Measurements from ENCODE around the gene DUSP9.
A peak's percentile ranks its signal among the peaks of the same experiment; 100 is the strongest.

Gene DUSP9

DNA sequence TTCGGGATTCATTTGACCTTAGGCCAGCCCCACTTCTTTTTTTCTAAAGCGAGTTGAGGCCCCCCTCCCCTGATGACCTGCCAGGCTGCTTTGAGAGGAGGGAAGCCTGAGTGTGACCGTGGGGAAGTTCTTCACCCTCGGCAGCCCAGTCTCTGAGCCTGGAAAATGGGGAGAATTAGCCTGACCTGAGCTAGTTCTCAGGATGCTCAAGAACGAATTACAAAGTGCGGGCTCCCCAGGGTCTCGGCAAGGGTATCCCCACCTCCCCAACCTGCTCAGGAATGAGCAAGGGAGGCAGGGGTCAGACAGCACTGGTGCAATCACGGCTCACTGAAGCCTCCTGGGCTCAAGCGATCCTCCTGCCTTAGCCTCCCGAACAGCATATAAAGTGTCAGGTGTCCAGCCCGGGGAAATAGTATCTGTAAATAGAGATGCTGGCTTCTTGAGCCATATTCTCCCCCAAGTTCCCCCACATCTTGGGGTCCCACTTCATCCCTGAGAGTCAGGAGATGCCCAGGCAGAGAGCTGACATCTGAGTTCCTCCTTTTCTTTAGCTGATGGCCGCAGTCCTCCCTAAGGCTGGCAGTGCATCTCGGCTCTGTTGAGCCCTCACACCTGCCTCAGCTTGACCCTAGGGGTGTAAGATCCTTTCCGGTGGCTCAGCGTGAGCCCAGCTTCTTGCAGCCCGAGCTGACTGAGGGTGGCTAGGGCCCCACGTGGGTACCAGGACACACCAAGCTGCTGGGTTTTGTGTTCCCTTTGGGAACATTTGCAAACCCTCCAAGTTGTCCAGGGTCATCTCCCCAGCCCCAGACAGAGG, 1.6 kb downstream of the DUSP9 start:
- no peak for DNase-seq (ENCODE audit: low spot score)

DNA sequence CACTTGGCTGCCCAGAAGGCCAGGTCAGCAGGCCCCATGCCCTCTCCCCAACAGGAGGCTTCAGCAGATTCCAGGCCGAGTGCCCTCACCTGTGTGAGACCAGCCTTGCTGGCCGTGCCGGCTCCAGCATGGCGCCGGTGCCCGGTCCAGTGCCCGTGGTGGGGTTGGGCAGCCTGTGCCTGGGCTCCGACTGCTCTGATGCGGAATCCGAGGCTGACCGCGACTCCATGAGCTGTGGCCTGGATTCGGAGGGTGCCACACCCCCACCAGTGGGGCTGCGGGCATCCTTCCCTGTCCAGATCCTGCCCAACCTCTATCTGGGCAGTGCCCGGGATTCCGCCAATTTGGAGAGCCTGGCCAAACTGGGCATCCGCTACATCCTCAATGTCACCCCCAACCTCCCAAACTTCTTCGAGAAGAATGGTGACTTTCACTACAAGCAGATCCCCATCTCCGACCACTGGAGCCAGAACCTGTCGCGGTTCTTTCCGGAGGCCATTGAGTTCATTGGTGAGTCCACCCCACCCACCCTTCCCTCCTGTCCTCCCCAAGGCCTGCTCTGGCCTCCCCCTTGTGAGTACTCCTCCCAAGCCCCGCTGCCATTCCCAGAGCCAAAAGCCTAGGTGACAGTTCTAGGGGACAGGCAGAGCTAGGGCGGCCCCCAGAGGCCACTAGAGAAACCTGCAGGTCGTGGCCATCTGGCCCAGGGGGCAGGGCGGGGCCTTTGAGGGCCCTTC, 2.3 kb downstream of the DUSP9 start:
- DNase-seq (ENCODE audit: low spot score) = peak; percentile 54

- DNase-seq (ENCODE audit: low spot score) = no peak
These were observed 3.1 kb downstream of the DUSP9 start for GRCh38 chrX:153649915-153650782.

DNA sequence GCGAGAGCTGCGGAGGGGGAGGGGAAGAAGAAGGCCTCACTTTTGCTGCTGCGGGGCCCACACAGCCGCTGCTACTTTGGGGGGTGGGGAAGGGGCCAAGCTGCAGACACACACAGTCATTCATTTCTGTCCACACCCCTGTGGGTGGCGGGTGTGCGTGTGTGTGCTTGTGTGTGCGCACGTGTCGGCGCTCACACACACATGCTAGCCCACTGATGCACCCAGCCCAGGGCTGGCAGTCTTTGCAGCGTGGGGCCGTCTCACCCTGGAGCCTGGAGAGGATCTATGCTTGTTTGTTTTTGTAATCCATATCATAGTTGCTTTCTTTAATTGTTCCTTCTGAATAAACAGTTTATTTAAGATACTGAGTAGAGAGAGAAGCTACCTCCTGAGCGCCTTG, 4.0 kb downstream of the DUSP9 start:
- no peak for DNase-seq (ENCODE audit: low spot score)

- peak; percentile 33 for DNase-seq (ENCODE audit: low spot score)
These were observed 4.6 kb downstream of the DUSP9 start for GRCh38 chrX:153651540-153652079.

GRCh38 chrX:153653556-153653955, 6.6 kb downstream of the DUSP9 start:
- no peak for DNase-seq (ENCODE audit: low spot score)

- DNase-seq (ENCODE audit: low spot score) = no peak
These were observed 10.2 kb downstream of the DUSP9 start for GRCh38 chrX:153657161-153657560.

DNA sequence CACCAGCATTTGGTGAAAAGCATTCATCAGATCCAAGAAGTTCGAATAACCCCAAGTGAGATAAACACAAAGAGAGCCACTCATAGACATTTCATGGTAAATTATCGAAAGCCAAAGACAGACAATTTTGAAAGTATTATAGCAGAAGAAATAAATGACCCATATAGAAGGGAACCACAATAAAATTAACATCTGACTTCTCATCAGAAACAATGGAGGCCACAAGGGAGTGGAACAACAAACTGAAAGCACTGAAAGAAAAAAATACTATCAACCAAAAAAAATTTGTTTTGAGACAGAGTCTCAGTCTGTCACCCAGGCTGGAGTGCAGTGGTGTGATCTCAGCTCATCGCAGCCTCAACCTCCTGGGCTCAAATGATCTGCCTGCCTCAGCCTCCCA, 12.3 kb downstream of the DUSP9 start:
- DNase-seq (ENCODE audit: low spot score) = no peak

DNA sequence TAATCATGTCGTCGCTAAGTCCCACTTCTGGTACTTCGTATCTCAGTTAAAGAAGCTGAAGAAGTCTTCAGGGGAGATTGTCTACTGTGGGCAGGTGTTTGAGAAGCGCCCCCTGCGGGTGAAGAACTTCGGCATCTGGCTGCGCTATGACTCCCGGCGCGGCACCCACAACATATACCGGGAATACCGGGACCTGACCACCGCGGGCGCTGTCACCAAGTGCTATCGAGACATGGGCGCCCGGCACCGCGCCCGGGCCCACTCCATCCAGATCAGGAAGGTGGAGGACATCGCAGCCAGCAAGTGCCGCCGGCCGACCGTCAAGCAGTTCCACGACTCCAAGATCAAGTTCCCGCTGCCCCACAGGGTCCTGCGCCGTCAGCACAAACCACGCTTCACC, 15.3 kb downstream of the DUSP9 start:
- DNase-seq (ENCODE audit: low spot score) = no peak

- no peak for DNase-seq (ENCODE audit: low spot score)
These were observed 18.8 kb downstream of the DUSP9 start for GRCh38 chrX:153665726-153666306.

DNA sequence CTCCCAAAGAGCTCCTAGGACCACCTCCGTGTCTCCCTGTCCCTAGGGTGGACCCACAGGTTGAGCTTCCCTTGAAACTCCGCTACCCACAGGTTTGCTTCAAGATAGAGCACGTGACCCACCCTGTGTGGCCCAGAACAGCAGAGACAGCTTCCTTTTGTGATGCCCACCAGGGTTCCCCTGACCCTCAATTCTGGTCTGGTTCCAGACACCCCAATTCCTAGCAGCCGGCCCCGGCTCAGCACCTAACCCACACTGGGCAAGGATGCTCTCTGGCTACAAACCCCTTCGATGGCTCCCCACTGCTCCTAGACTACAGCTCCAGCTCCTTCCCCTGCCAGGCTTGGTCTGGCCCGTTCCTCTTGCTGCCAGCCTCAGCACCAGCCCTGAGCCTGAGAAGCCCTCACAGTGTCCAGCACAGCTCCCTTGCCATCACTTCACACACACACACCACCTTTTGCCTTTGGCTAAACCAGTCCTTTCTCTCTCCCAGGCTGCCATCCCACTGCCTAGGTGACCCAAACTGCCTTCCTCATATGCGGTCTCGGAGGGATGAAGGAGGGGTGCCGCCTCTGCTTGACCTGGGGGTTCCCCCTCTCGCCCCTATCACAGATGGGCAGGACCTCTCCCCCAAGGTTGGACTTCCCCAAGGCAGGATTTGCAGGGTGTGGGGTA, 20.4 kb downstream of the DUSP9 start:
- DNase-seq (ENCODE audit: low spot score) = no peak

- peak; percentile 74 for DNase-seq (ENCODE audit: low spot score)
These were observed 21.0 kb downstream of the DUSP9 start for GRCh38 chrX:153667956-153668396.

DNA sequence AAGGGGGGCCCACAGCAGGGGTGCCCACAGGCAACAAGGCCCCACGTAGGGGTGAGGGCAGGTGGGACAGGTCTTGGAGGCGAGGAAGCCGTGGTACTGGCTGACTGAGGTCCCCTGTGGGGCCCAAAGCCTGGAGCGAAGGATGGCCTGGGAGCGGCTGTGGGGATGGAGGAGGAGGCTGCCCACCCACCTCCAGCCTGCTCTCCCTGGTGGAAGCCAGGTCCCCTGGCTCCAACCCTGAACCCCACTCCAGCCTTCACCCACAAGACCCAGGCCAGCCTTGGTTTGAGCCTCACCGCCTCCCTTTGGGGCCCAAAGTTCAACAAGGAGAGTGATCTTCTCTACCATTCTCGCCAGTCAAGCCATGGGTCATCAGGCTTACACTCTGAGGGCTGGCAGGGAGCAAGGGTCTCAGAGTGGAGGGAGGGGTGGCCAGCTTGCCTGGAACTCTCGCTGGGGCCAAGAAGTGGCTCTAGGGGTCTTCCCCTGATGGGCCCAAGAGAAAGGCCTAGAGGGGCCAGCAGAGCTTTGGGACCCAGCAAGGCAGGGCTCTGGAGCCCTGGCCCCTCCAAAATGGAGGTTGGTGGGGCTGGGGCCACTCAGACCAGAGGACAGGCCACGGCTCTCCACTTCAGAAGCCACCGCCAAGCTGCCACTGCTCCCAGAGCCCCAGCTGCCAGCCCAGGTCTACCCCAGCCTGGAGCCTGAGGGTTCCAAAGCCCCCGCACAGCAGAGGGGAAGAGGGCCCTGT, 21.6 kb downstream of the DUSP9 start:
- DNase-seq (ENCODE audit: low spot score) = no peak

GRCh38 chrX:153669174-153669890, 22.3 kb downstream of the DUSP9 start:
- no peak for DNase-seq (ENCODE audit: low spot score)

DNA sequence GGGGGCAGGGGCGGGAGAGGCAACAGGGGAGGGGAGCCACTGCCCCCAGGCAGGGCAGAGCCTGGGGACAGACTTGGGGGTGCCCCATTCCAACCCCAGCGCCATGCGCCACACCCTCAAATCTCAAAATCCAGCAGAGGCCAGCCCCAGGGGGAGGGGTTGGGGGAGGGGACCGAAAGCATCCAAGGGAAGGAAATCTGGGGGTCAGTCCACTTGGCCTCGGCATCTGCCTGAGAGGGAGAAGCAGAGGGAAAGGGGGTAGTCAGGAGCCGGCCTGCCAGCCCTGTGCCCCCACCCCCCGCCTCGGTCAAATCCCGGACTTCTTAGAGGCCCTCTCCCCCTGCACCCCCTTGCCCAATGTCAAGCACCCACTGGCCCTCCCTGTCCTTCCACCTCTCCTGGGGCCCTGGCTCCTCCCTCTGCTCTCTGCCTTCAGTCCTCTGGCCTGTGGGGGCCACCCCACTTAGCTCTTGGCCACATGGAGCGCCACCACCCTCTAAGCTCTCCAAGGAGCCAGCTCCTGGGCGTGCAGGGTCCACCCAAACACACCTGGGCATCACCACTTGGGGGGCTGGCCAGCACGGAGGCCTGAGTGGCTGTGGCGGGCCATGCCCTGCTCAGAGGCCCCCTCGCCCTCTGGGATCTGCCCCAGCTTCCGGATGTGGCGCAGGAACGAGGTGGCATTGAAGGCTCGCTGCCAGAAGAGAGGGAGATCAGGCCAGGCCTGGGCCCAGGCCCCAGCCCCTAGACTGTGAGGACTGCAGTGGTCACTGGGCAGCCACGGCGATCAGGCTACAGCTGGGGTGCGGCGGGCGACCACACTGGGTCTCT, 23.1 kb downstream of the DUSP9 start:
- no peak for DNase-seq (ENCODE audit: low spot score)

DNA sequence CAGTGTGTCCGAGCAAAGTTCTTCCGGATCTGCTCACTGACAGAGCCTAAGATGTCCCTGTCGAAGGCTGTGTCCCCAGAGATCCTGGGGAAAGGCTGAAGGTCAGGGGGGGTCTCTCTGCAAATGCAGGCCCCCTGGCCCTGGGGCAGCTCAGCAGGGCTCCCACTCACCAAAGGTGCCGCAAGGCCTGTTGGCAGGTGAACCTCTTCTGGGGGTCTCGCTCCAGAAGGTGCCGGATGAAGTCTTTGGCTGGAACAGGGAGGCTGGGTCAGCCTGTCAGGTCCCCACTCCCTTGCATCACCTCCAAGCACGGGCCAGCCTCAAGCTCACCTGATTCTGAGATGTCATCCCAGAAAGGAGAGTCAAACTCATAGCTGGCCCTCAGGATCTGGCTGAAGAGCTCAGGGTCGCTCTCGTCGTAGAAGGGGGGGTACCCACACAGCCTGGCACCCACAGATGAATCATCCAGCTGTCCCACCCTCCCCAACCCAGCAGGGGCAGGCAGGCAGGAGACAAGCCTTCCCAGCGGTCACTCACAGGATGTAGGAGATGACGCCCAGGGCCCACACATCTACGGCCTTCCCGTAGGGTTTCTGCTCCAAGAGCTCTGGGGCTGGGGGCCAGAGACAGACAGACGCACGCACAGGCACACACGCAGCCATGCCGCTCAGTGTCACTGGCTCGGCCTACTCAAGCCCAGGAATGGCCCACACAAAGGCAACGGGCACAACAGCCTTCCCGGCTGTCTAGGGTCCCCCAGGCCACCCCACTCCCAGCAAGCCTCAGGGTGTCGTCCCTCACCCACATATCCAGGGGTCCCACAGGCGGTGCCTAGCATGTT, 24.0 kb downstream of the DUSP9 start:
- DNase-seq (ENCODE audit: low spot score) = no peak

GRCh38 chrX:153671589-153672530, 24.9 kb downstream of the DUSP9 start:
- DNase-seq (ENCODE audit: low spot score) = no peak
